GM12878 (cell line): ENCODE results near the gene MOK. TPM values are rescaled to one million over a fixed set of nuclear protein-coding genes. Genes with fewer than 3 reads are reported as not detected.

Source experiments
- ATF2 ChIP-seq: IDR thresholded peaks from 2 replicates; pipeline ENCODE4 v1.6.1; 2012; ENCODE audit warnings: low read length, inconsistent platforms
- BCL11A ChIP-seq: IDR thresholded peaks from 2 replicates; pipeline ENCODE4 v1.6.1; 2011; ENCODE audit warnings: low read depth, low read length
- CBX3 ChIP-seq: fragments of 200-600 bp; sonication (generic); IDR thresholded peaks from 2 replicates; pipeline ENCODE4 v1.6.1; 2016; ENCODE audit warnings: low read depth, borderline replicate concordance
- CREB1 ChIP-seq: IDR thresholded peaks from 2 replicates; pipeline ENCODE4 v1.6.1; 2012; ENCODE audit warnings: low read depth, mild to moderate bottlenecking, inconsistent platforms
- E4F1 ChIP-seq: fragments of 450-650 bp; IDR thresholded peaks from 2 replicates; pipeline ENCODE4 v1.6.1; 2018; ENCODE audit warnings: borderline replicate concordance, mild to moderate bottlenecking; ENCODE audit not compliant: partially characterized antibody
- ETV6 ChIP-seq, 2 experiments: fragments of 450-650 bp in 1 of 2; IDR thresholded peaks in 1 of 2; conservative IDR thresholded peaks in 1 of 2; 2 replicates each; pipeline ENCODE4 v1.6.1; 2014; ENCODE audit warnings: antibody characterized with exemption in 1 of 2, borderline replicate concordance in 1 of 2, low read depth in 1 of 2, mild to moderate bottlenecking in 1 of 2, moderate library complexity in 1 of 2
- EZH2 ChIP-seq: IDR thresholded peaks from 2 replicates; pipeline ENCODE4 v1.6.1; 2012; ENCODE audit warnings: low read depth, mild to moderate bottlenecking, control low read depth, inconsistent platforms, low read length, borderline replicate concordance; ENCODE audit not compliant: control insufficient read depth
- FOXM1 ChIP-seq: IDR thresholded peaks from 2 replicates; pipeline ENCODE4 v1.6.1; 2012; ENCODE audit warnings: low read depth, mild to moderate bottlenecking, inconsistent platforms, low read length, moderate library complexity
- IKZF1 ChIP-seq: fragments of 450-650 bp; conservative IDR thresholded peaks from 2 replicates; pipeline ENCODE4 v1.6.1; 2017; ENCODE audit warnings: antibody characterized with exemption, mild to moderate bottlenecking
- JUND ChIP-seq: IDR thresholded peaks from 2 replicates; pipeline ENCODE4 v1.6.1; 2012; ENCODE audit warnings: low read depth, mild to moderate bottlenecking, low read length, improper control_type of control experiment, moderate library complexity
- KLF5 ChIP-seq: fragments of 450-650 bp; IDR thresholded peaks from 2 replicates; pipeline ENCODE4 v1.6.1; 2014; ENCODE audit warnings: mild to moderate bottlenecking; ENCODE audit not compliant: partially characterized antibody
- MEF2B ChIP-seq: fragments of 450-650 bp; IDR thresholded peaks from 2 replicates; pipeline ENCODE4 v1.6.1; 2018; ENCODE audit warnings: mild to moderate bottlenecking, moderate library complexity; ENCODE audit not compliant: partially characterized antibody, poor library complexity, severe bottlenecking
- NFIC ChIP-seq: IDR thresholded peaks from 2 replicates; pipeline ENCODE4 v1.6.1; 2012; ENCODE audit warnings: low read depth, mild to moderate bottlenecking, inconsistent platforms, low read length, moderate library complexity
- POLR2AphosphoS5 ChIP-seq: IDR thresholded peaks from 2 replicates; pipeline ENCODE4 v1.6.1; 2011; ENCODE audit warnings: mild to moderate bottlenecking, low read length, inconsistent platforms
- RB1 ChIP-seq: fragments of 450-650 bp; formaldehyde crosslinking; IDR thresholded peaks from 2 replicates; pipeline ENCODE4 v1.6.1; 2017; ENCODE audit warnings: mild to moderate bottlenecking, borderline replicate concordance
- RELA ChIP-seq: fragments of 450-650 bp; IDR thresholded peaks from 2 replicates; pipeline ENCODE4 v1.8.0; 2014; ENCODE audit warnings: borderline replicate concordance; ENCODE audit not compliant: partially characterized antibody
- RFX5 ChIP-seq: IDR thresholded peaks from 2 replicates; pipeline ENCODE4 v1.6.1; 2011; ENCODE audit warnings: low read depth, low read length, improper control_type of control experiment
- SMAD1 ChIP-seq: fragments of 450-650 bp; IDR thresholded peaks from 2 replicates; pipeline ENCODE4 v1.6.1; 2018; ENCODE audit warnings: mild to moderate bottlenecking, low read depth; ENCODE audit not compliant: partially characterized antibody
- SMC3 ChIP-seq: IDR thresholded peaks from 2 replicates; pipeline ENCODE4 v1.6.1; 2011; ENCODE audit warnings: low read length, improper control_type of control experiment, borderline replicate concordance
- TBL1XR1 ChIP-seq: IDR thresholded peaks from 2 replicates; pipeline ENCODE4 v1.6.1; 2012; ENCODE audit warnings: low read depth, low read length, improper control_type of control experiment
- TCF3 ChIP-seq: IDR thresholded peaks from 2 replicates; pipeline ENCODE4 v1.6.1; 2012; ENCODE audit warnings: low read depth, mild to moderate bottlenecking, low read length, borderline replicate concordance; ENCODE audit not compliant: insufficient read depth
- TCF7 ChIP-seq: IDR thresholded peaks from 2 replicates; pipeline ENCODE4 v1.6.1; 2014; ENCODE audit warnings: antibody characterized with exemption, borderline replicate concordance
- USF2 ChIP-seq: IDR thresholded peaks from 2 replicates; pipeline ENCODE4 v1.6.1; 2011; ENCODE audit warnings: low read depth, low read length, improper control_type of control experiment, borderline replicate concordance
- ZBTB33 ChIP-seq: fragments of 450-650 bp; IDR thresholded peaks from 2 replicates; pipeline ENCODE4 v1.6.1; 2017; ENCODE audit warnings: mild to moderate bottlenecking
- polyA plus RNA-seq, 11 experiments: library from polyadenylated mRNA; depleted of rRNA in 4 of 11; unstranded in 6 of 11; stranded (reverse) in 5 of 11; fragments of >200 nt; fragmentation: Nextera tagmentation in 4 of 11; fragmentation: Illumina TruSeq in 1 of 11; extraction: Ambion mirVana in 4 of 11; extraction: Trizol in 1 of 11; gene quantifications; 1 replicate in 1 of 11; 2 replicates in 10 of 11; pipeline versions ENCODE4 v1.2.1 to v1.2.3, GENCODE V29; 2011 to 2016; ENCODE audit warnings: inconsistent platforms in 2 of 11, missing spikeins in 2 of 11, low read depth in 1 of 11
- total RNA-seq, 4 experiments: library from RNA; depleted of rRNA in 3 of 4; stranded (reverse); fragments of >200 nt in 3 of 4; fragmentation: Illumina TruSeq in 1 of 4; extraction: Trizol in 1 of 4; gene quantifications; 2 replicates each; pipeline versions ENCODE4 v1.2.1 to v1.2.3, GENCODE V29; 2013 to 2021

Gene MOK
- total and polyA plus RNA-seq, 10 of the 15 experiments (the other 5 are each of a cell fraction or from before 2014, with no cell fraction given), result 0.10 to 3.0 (median 1.4) TPM

DNA sequence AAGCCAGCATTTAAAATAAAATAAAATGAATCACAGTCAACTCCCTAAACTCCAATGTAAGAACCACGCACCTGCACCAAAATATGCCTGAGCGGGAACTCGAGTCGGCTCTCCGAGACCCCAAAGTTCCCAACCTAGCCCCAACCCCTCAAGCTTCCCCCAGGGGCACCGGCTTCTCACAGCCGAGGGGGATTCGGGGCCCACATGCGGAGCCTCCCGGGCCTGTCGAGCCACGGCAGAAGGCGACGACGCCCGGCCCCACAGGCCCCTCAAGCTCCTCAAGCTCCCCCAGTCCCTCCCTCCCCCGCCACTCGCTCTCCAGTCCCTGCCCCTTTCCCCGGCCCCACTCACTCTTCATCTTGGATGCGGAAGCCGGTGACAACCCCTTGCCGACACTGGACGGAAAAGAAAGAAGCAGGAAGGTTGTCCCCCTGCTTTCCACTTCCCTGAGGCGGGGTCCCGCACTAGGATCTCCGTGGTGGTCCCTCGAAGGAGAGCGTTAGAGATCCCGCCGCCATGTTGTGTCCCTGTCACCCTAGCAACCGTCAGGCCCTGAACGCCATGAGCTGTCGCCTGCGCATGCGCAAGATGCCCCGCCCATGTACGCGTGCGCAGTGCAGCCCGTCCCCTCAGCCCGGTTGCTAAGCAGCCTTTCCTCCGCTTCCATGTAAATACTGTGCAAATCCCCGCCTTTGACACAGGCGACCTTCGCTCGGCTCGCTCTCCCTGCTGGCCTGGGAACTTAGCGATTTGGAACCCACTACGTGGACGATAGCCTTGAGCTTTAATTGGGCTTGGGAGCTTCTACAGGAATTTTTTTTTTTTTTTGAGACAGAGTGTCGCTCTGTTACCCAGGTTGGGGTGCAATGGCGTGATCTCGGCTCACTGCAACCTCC lies at the start of gene MOK (continued):
- TF ChIP-seq E4F1, result no peak
- TF ChIP-seq FOXM1, result no peak
- no peak for TF ChIP-seq BCL11A
- no peak for TF ChIP-seq CREB1
- no peak for TF ChIP-seq TCF3
- TF ChIP-seq ZBTB33, result no peak
- TF ChIP-seq JUND, result no peak
- TF ChIP-seq CBX3, result no peak
- TF ChIP-seq SMC3, result no peak
- no peak for TF ChIP-seq EZH2
- TF ChIP-seq POLR2AphosphoS5, result no peak
- TF ChIP-seq KLF5, result peak; percentile 55
- TF ChIP-seq MEF2B, result peak; percentile 67
- TF ChIP-seq USF2, result no peak
- TF ChIP-seq ATF2, result no peak
- TF ChIP-seq NFIC, result no peak
- no peak for TF ChIP-seq ETV6 (conservative IDR thresholded peaks at IDR 0.05 in 1 of 2, IDR thresholded peaks at IDR 0.05 in 1 of 2; ENCODE audit: borderline replicate concordance in 1 of 2, low read depth in 1 of 2)
- peak; percentile 35; the same call in 1 of the 2 replicates for TF ChIP-seq RFX5
- no peak for TF ChIP-seq TBL1XR1
- TF ChIP-seq TCF7, result no peak
- TF ChIP-seq RB1, result no peak
- TF ChIP-seq IKZF1, result peak; percentile 98
- no peak for TF ChIP-seq SMAD1
- peak; percentile 38 for TF ChIP-seq RELA
